ENCODE data around the gene PLEKHD1. TPM values are rescaled to one million over a fixed set of nuclear protein-coding genes. Genes with fewer than 3 reads are reported as not detected.

The PLEKHD1 gene
- total RNA-seq, 6 experiments from 2014 or later: 0.04 TPM; not detected in 5

DNA sequence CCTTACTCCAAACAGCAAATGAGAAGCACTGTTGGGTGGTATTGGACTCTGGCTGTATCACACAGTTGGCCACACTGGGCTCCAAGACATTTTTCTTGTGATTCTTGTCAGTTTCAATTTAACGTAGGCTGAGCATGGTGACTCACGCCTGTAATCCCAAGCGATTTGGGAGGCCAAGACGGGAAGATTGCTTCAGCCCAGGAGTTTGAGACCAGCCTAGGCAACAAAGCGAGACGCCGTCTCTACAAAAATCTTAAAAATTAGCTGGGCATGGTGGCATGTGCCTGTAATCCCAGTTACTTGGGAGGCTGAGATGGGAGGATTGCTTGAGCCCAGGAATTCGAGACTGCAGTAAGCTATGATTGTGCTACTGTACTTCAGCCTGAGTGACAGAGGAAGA is 35.3 kb upstream of the PLEKHD1 start:
- TF ChIP-seq, protein P1, sequence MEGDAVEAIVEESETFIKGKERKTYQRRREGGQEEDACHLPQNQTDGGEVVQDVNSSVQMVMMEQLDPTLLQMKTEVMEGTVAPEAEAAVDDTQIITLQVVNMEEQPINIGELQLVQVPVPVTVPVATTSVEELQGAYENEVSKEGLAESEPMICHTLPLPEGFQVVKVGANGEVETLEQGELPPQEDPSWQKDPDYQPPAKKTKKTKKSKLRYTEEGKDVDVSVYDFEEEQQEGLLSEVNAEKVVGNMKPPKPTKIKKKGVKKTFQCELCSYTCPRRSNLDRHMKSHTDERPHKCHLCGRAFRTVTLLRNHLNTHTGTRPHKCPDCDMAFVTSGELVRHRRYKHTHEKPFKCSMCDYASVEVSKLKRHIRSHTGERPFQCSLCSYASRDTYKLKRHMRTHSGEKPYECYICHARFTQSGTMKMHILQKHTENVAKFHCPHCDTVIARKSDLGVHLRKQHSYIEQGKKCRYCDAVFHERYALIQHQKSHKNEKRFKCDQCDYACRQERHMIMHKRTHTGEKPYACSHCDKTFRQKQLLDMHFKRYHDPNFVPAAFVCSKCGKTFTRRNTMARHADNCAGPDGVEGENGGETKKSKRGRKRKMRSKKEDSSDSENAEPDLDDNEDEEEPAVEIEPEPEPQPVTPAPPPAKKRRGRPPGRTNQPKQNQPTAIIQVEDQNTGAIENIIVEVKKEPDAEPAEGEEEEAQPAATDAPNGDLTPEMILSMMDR (IDR thresholded peaks at IDR 0.05): no peak
- no peak for TF ChIP-seq POLR2A (IDR thresholded peaks at IDR 0.05)
- H3K27ac ChIP-seq: no peak overlapping the region
- whole genome bisulfite sequencing (ENCODE audit: insufficient coverage, low coverage, low lambda C conversion rate, missing lambda C conversion rate): 100% methylated on average over 8 of the region's 8 CpGs
- intact Hi-C loops (cut with DNase I): no loop called here
- no peak for DNase-seq
- ATAC-seq: no peak
- H3K36me3 ChIP-seq: peaks cover 0 to 8% (median 0%) of the 10 kb centered on the region in 4 donors
- no peaks in the 10 kb centered on the region for H3K9me3 ChIP-seq
- H3K4me1 ChIP-seq: no peaks in the 10 kb centered on the region
- H3K27me3 ChIP-seq: no peaks in the 10 kb centered on the region
- H3K4me3 ChIP-seq: no peak overlapping the region

DNA sequence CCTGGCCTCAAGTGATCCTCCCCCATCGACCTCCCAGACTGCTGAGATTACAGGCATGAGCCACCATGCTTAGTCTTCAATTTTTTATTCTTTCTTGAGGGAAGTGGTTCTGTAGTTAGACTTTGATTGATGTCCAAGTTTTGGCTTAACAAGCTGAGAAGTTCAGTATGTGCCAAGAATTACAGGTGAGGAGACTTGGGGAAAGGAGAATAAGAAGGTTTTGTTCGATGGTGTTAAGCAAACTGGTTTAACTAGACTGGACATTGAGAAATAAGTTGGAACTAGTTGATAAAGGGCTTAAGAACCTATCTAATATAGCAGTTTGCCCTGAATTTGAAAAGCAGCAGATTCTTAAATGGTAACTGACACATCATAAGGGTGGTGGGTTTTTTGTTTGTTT is 32.6 kb upstream of the PLEKHD1 start:
- peaks cover 0 to 17% (median 4%) of the 10 kb centered on the region in 4 donors for H3K36me3 ChIP-seq

DNA sequence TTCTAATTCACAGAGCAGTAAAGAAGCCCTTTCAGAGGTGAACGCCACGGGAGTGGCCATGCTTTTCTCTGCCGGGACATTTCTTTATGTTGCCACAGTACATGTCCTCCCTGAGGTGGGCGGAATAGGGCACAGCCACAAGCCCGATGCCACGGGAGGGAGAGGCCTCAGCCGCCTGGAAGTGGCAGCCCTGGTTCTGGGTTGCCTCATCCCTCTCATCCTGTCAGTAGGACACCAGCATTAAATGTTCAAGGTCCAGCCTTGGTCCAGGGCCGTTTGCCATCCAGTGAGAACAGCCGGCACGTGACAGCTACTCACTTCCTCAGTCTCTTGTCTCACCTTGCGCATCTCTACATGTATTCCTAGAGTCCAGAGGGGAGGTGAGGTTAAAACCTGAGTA is 26.2 kb upstream of the PLEKHD1 start:
- WGBS (ENCODE audit: insufficient coverage, low coverage, low lambda C conversion rate, missing lambda C conversion rate): 61% methylated on average over 10 of the region's 11 CpGs
- Histone ChIP-seq H3K4me3 (no peak overlapping the region), H3K9me3 (no peaks in the 10 kb centered on the region), H3K27me3 (no peaks in the 10 kb centered on the region), H3K36me3 (peaks cover 0 to 36% (median 7%) of the 10 kb centered on the region in 4 donors), H3K27ac (no peak overlapping the region), H3K4me1 (no peaks in the 10 kb centered on the region)
- DNase-seq: no peak
- TF ChIP-seq POLR2A (IDR thresholded peaks at IDR 0.05): no peak
- TF ChIP-seq, protein P1 (IDR thresholded peaks at IDR 0.05): no peak
- peak; percentile 28 to 46 (median 40) for ATAC-seq
- intact Hi-C loops (cut with DNase I): no loop called here

More for the DNA sequence above, 32.6 kb upstream of the PLEKHD1 start:
- no peak for TF ChIP-seq POLR2A (IDR thresholded peaks at IDR 0.05)
- TF ChIP-seq, protein P1 (IDR thresholded peaks at IDR 0.05): no peak
- DNase-seq (no peak), ATAC-seq (no peak)
- intact Hi-C loops (cut with DNase I): no loop called here
- H3K9me3 ChIP-seq: no peaks in the 10 kb centered on the region
- WGBS (ENCODE audit: insufficient coverage, low coverage, low lambda C conversion rate, missing lambda C conversion rate): 93% methylated on average over 2 of the region's 2 CpGs
- no peaks in the 10 kb centered on the region for H3K4me1 ChIP-seq
- H3K4me3 ChIP-seq: no peak overlapping the region
- no peaks in the 10 kb centered on the region for H3K27me3 ChIP-seq
- H3K27ac ChIP-seq: no peak overlapping the region

DNA sequence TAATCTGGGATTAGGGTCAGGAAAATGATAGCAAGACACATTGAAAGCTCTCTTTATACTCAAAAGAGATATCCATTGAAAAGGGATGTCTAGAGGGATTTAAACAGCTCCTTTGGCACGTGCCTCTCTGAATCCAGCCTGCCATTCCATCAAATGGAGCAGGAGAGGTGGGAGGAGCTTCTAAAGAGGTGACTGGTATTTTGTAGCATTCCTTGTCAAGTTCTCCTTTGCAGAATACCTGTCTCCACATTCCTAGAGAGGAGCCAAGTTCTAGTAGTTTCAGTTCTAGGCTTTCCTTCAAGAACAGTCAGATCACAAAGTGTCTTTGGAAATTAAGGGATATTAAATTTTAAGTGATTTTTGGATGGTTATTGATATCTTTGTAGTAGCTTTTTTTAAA is 25.4 kb upstream of the PLEKHD1 start:
- no peaks in the 10 kb centered on the region for H3K4me1 ChIP-seq
- no peak overlapping the region for H3K27ac ChIP-seq
- DNase-seq: no peak
- no peak overlapping the region for H3K4me3 ChIP-seq
- H3K36me3 ChIP-seq: peaks cover 0 to 36% (median 7%) of the 10 kb centered on the region in 4 donors
- intact Hi-C loops (cut with DNase I): no loop called here
- H3K9me3 ChIP-seq: no peaks in the 10 kb centered on the region
- H3K27me3 ChIP-seq: no peaks in the 10 kb centered on the region
- 67% methylated on average over 1 of the region's 1 CpG for WGBS (ENCODE audit: insufficient coverage, low coverage, low lambda C conversion rate, missing lambda C conversion rate)
- no peak for ATAC-seq
- no peak for TF ChIP-seq POLR2A (IDR thresholded peaks at IDR 0.05)
- TF ChIP-seq, protein P1 (IDR thresholded peaks at IDR 0.05): no peak

Data from right lobe of liver (tissue), 6 donors.